Caco-2 (cell line): ENCODE measurements around the gene LINGO1. TPM values are rescaled to one million over a fixed set of nuclear protein-coding genes. Genes with fewer than 3 reads are reported as not detected.

Experiments used
- BruUV-seq: library from RNA; stranded (reverse); fragments of 400-500 nt; replicated peaks from 2 replicates; lab custom pipeline; 2021; lab: Mats Ljungman, UMichigan
- CTCF ChIA-PET: fragments of 300-600 bp; sonication (Branson Sonifier 250); formaldehyde crosslinking; loops from one replicate; lab custom pipeline; 2022; ENCODE audit warnings: antibody characterized with exemption; lab: Charles Lee
- POLR2A ChIA-PET: fragments of 300-600 bp; sonication (Branson Sonifier 250); formaldehyde crosslinking; loops from one replicate; lab custom pipeline; 2022; ENCODE audit warnings: antibody characterized with exemption; lab: Charles Lee
- DNase-seq, 2 experiments: peaks; one replicate each; pipeline versions ENCODE4 v3.0.0 to v3.0.0-alpha.2; 2020 to 2022
- H3K27me3 ChIP-seq: replicated peaks from 2 replicates; pipeline ENCODE4 v1.6.0; 2011; ENCODE audit warnings: low read length; ENCODE audit not compliant: control insufficient read depth, insufficient read depth
- H3K36me3 ChIP-seq: 2 replicates; pipeline ENCODE4 v1.5.1; 2011; ENCODE audit warnings: low read length; ENCODE audit not compliant: control insufficient read depth, insufficient read depth
- H3K4me1 ChIP-seq: fragments of 250-450 bp; sonication (Bioruptor Pico); 2 replicates; pipeline ENCODE4 v1.5.1; 2020; ENCODE audit warnings: mild to moderate bottlenecking
- H3K4me3 ChIP-seq: 2 replicates; pipeline ENCODE4 v1.5.1; 2011; ENCODE audit warnings: low read depth, mild to moderate bottlenecking, control low read depth, low read length
- H3K9me3 ChIP-seq: fragments of 250-450 bp; sonication (Bioruptor Pico); 2 replicates; pipeline ENCODE4 v1.5.1; 2020; ENCODE audit warnings: mild to moderate bottlenecking, moderate library complexity
- H3K27ac Mint-ChIP-seq: one replicate; pipeline ENCODE4 v1.8.0; 2022; ENCODE audit warnings: mixed read lengths; ENCODE audit not compliant: unreplicated experiment
- H3K27me3 Mint-ChIP-seq: one replicate; pipeline ENCODE4 v1.8.0; 2022; ENCODE audit warnings: mixed read lengths; ENCODE audit not compliant: insufficient read depth, unreplicated experiment
- H3K36me3 Mint-ChIP-seq: one replicate; pipeline ENCODE4 v1.8.0; 2022; ENCODE audit warnings: mild to moderate bottlenecking, mixed read lengths; ENCODE audit not compliant: insufficient read depth, unreplicated experiment
- H3K4me1 Mint-ChIP-seq: one replicate; pipeline ENCODE4 v1.8.0; 2022; ENCODE audit warnings: low read depth, mixed read lengths; ENCODE audit not compliant: unreplicated experiment
- H3K4me3 Mint-ChIP-seq: one replicate; pipeline ENCODE4 v1.8.0; 2022; ENCODE audit warnings: mild to moderate bottlenecking, moderate library complexity, mixed read lengths; ENCODE audit not compliant: unreplicated experiment
- H3K9me3 Mint-ChIP-seq: one replicate; pipeline ENCODE4 v1.8.0; 2022; ENCODE audit warnings: mixed read lengths; ENCODE audit not compliant: unreplicated experiment
- intact Hi-C: fragments of 100-400 bp; cut with micrococcal nuclease; formaldehyde crosslinking; loops from one replicate; pipeline ENCODE4 v1.10.0; 2022; ENCODE audit not compliant: unreplicated experiment
- total RNA-seq: library from RNA; stranded (reverse); gene quantifications from 2 replicates; pipeline ENCODE4 v1.2.3, GENCODE V29; 2022
- TF ChIP-seq, protein P1 (sequence below), 2 experiments: fragments of 200-600 bp in 1 of 2; IDR thresholded peaks; 1 replicate in 1 of 2; 2 replicates in 1 of 2; pipeline versions ENCODE4 v1.5.1 to v1.8.0; 2011 to 2022; ENCODE audit warnings: antibody characterized with exemption in 1 of 2, control low read depth in 1 of 2, inconsistent platforms in 1 of 2, low read depth in 1 of 2, low read length in 1 of 2, mild to moderate bottlenecking in 1 of 2, moderate library complexity in 1 of 2; ENCODE audit not compliant: insufficient read depth in 1 of 2, severe bottlenecking in 1 of 2, unreplicated experiment in 1 of 2

Gene LINGO1
- total RNA-seq, 1 experiment from 2014 or later = 1.4 TPM

DNA sequence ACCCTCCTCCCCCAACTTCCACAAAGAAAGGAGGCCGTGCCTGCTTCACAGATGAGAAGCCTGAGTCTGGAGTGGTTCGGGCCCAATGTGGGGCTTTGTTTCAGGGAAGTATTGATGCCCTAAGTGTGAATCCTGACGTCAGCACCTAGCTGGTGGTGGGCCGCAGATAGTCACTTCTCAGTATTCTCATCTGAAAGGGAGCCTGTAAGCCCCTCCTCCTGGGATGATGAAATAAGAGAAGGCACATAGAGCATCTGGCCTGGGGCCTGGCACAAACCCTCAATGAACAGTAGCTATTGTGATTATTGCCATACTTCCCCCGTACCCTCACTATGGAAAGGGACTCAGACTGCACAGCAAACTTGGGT lies 24.8 kb downstream of the LINGO1 start:
- DNase-seq = no peak
- Mint-ChIP-seq H3K27me3 (no peaks in the 10 kb centered on the region), H3K36me3 (no peaks in the 10 kb centered on the region), H3K4me1 (no peaks in the 10 kb centered on the region), H3K9me3 (no peaks in the 10 kb centered on the region), H3K4me3 (no peak overlapping the region), H3K27ac (no peak overlapping the region)
- no peaks in the 10 kb centered on the region for H3K9me3 ChIP-seq
- ChIA-PET POLR2A (no interaction called here), CTCF (interaction anchor here (0.7 to 1.5 kb wide), 3 partner anchors 10 to 64 kb away, joined by 3 read pairs; no protein-coding TSS in a partner anchor)
- intact Hi-C loops = no loop called here
- no peak overlapping the region for H3K4me3 ChIP-seq
- TF ChIP-seq, protein P1, sequence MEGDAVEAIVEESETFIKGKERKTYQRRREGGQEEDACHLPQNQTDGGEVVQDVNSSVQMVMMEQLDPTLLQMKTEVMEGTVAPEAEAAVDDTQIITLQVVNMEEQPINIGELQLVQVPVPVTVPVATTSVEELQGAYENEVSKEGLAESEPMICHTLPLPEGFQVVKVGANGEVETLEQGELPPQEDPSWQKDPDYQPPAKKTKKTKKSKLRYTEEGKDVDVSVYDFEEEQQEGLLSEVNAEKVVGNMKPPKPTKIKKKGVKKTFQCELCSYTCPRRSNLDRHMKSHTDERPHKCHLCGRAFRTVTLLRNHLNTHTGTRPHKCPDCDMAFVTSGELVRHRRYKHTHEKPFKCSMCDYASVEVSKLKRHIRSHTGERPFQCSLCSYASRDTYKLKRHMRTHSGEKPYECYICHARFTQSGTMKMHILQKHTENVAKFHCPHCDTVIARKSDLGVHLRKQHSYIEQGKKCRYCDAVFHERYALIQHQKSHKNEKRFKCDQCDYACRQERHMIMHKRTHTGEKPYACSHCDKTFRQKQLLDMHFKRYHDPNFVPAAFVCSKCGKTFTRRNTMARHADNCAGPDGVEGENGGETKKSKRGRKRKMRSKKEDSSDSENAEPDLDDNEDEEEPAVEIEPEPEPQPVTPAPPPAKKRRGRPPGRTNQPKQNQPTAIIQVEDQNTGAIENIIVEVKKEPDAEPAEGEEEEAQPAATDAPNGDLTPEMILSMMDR (IDR thresholded peaks at IDR 0.05; ENCODE audit: insufficient read depth in 1 of 2, low read depth in 1 of 2, low read length in 1 of 2, severe bottlenecking in 1 of 2, unreplicated experiment in 1 of 2) = no peak
- no TSS peak for BruUV-seq
- no peaks in the 10 kb centered on the region for H3K36me3 ChIP-seq
- H3K27me3 ChIP-seq = no peaks in the 10 kb centered on the region
- H3K4me1 ChIP-seq = no peaks in the 10 kb centered on the region

DNA sequence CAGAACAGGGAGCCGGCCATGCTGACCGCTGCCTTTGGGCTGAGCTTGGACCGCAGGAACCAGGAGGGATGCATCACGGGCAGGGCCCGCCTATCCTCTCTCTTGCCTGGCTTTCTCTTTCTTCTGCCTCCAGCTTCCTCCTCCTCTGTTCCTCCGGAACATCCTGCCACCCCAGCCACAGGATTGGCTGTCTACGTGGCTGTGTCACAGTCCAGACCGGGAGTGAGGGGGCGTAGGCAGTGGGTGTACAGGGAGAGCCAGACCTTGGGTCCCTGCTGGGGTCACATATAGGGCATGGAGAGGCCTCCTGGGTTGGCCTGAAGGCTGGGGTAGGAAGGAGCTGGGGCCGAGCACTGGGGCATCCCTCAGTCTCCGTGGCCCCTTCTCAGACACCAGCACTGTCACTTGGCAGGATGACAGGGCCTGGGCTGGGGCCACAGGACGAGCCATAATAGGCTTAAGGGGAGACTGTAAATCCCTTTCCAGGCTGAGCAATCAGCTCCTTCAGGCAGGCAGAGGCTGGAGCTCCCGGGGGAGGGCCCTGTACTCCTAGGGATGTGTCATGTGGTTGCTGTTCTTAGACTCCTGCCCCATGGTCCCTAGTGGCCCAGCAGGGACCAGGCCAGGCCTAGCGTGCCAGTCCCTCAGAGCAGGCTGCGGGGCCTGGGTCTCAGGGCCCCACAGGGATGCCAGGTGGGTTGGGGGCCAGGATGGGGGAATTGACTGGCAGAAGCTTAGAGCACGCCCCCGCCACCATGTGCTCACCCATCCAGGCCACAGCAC lies 25.4 kb downstream of the LINGO1 start:
- no peak overlapping the region for H3K4me3 ChIP-seq
- Mint-ChIP-seq H3K36me3 (no peaks in the 10 kb centered on the region), H3K27me3 (no peaks in the 10 kb centered on the region), H3K4me3 (no peak overlapping the region), H3K27ac (no peak overlapping the region), H3K4me1 (no peaks in the 10 kb centered on the region), H3K9me3 (no peaks in the 10 kb centered on the region)
- no peaks in the 10 kb centered on the region for H3K4me1 ChIP-seq
- H3K9me3 ChIP-seq = no peaks in the 10 kb centered on the region
- no TSS peak for BruUV-seq
- DNase-seq = no peak
- ChIA-PET CTCF (interaction anchor here (0.7 to 1.5 kb wide), 3 partner anchors 10 to 64 kb away, joined by 3 read pairs; no protein-coding TSS in a partner anchor), POLR2A (no interaction called here)
- TF ChIP-seq, protein P1 (IDR thresholded peaks at IDR 0.05; ENCODE audit: insufficient read depth in 1 of 2, low read depth in 1 of 2, low read length in 1 of 2, severe bottlenecking in 1 of 2, unreplicated experiment in 1 of 2) = no peak
- H3K36me3 ChIP-seq = no peaks in the 10 kb centered on the region
- no peaks in the 10 kb centered on the region for H3K27me3 ChIP-seq
- intact Hi-C loops = no loop called here

DNA sequence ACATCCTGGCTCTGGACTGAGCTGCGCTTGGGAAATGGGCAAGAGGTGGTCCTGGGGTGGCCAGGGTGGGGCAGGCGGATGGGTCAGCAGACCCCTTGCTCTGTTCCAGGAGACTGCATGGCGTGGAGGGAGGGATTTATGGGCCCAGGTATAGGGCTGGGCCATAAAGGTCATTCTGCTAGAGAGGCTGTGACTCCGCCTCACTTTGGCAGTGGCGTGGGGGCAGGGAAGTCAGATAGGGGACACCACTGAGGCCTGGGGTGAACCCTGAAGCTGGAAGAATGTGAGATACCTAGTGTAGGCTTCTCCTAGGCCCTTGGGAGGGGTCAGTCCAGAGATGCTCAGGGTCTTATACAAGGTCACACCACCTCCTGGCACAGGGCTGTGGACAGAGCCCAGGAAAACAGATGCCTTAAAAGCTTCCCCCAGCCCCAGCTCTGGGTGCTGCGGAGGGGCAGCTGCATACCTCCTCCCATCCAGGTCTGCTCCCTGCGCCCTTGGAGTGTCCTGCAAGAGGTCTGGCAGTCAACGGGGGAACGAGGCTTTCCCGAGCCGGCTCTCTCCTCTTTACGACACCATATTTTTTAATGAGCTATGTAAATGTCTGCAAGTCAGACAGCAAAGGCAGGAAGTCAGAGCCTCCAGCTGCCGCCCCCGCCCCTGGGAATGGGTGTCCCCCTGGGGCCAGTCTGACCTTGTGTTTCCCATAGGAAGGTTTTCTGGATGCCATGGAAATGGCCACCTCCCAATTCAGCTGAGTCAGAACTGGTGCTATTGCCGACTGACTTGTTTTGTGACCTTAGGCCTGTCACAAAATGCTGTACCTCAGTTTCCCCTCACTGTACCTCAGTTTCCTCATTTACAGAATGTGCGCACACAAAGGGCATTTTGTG lies 26.3 kb downstream of the LINGO1 start:
- intact Hi-C loops = no loop called here
- H3K9me3 Mint-ChIP-seq = no peaks in the 10 kb centered on the region

More for the DNA sequence above, 26.3 kb downstream of the LINGO1 start:
- Histone ChIP-seq H3K9me3 (no peaks in the 10 kb centered on the region), H3K36me3 (no peaks in the 10 kb centered on the region), H3K27me3 (no peaks in the 10 kb centered on the region), H3K4me3 (no peak overlapping the region), H3K4me1 (no peaks in the 10 kb centered on the region)
- Mint-ChIP-seq H3K4me3 (no peak overlapping the region), H3K27me3 (no peaks in the 10 kb centered on the region), H3K27ac (no peak overlapping the region), H3K4me1 (no peaks in the 10 kb centered on the region), H3K36me3 (no peaks in the 10 kb centered on the region)
- DNase-seq = no peak
- TF ChIP-seq, protein P1 (IDR thresholded peaks at IDR 0.05; ENCODE audit: insufficient read depth in 1 of 2, low read depth in 1 of 2, low read length in 1 of 2, severe bottlenecking in 1 of 2, unreplicated experiment in 1 of 2) = no peak
- no TSS peak for BruUV-seq
- POLR2A ChIA-PET = no interaction called here
- CTCF ChIA-PET = interaction anchor here (1.4 to 1.5 kb wide), 2 partner anchors 27 to 63 kb away, joined by 3 read pairs; no protein-coding TSS in a partner anchor
